HFFc6 (cell line): Measurements from ENCODE around the gene FRAT2. TPM values are rescaled to one million over a fixed set of nuclear protein-coding genes. Genes with fewer than 3 reads are reported as not detected.

Source experiments
- DNase-seq: peaks from one replicate; pipeline ENCODE4 v3.0.0-alpha.2; 2018
- H3K27ac Mint-ChIP-seq: 2 replicates; pipeline ENCODE4 v1.8.0; 2020; ENCODE audit warnings: mild to moderate bottlenecking, mixed read lengths
- H3K27me3 Mint-ChIP-seq: 2 replicates; pipeline ENCODE4 v1.8.0; 2021; ENCODE audit warnings: mild to moderate bottlenecking, moderate library complexity, mixed read lengths; ENCODE audit not compliant: insufficient read depth
- H3K36me3 Mint-ChIP-seq: 2 replicates; pipeline ENCODE4 v1.8.0; 2021; ENCODE audit warnings: low read depth, mixed read lengths
- H3K4me1 Mint-ChIP-seq: 2 replicates; pipeline ENCODE4 v1.8.0; 2020; ENCODE audit warnings: low read depth, mixed read lengths
- H3K4me3 Mint-ChIP-seq: 2 replicates; pipeline ENCODE4 v1.8.0; 2020; ENCODE audit warnings: mild to moderate bottlenecking, moderate library complexity, mixed read lengths
- H3K9me3 Mint-ChIP-seq: 2 replicates; pipeline ENCODE4 v1.8.0; 2020; ENCODE audit warnings: mild to moderate bottlenecking, mixed read lengths
- total RNA-seq, 6 experiments: library from RNA; stranded (reverse); fragmentation: NEBNext Ultra II Directional; extraction: Animal tissue kit (Norgen Biotek cat#: 25700); gene quantifications; 2 replicates in 1 of 6; 3 replicates in 5 of 6; pipeline ENCODE4 v1.2.3, GENCODE V29; 2021
- TF ChIP-seq, protein P1 (sequence below): fragments of 200-600 bp; sonication (generic); IDR thresholded peaks from 2 replicates; pipeline ENCODE4 v1.5.0; 2021; ENCODE audit warnings: antibody characterized with exemption, mild to moderate bottlenecking

FRAT2 gene
- total RNA-seq, 6 experiments from 2014 or later, result 2.2 to 2.9 (median 2.6) TPM

DNA sequence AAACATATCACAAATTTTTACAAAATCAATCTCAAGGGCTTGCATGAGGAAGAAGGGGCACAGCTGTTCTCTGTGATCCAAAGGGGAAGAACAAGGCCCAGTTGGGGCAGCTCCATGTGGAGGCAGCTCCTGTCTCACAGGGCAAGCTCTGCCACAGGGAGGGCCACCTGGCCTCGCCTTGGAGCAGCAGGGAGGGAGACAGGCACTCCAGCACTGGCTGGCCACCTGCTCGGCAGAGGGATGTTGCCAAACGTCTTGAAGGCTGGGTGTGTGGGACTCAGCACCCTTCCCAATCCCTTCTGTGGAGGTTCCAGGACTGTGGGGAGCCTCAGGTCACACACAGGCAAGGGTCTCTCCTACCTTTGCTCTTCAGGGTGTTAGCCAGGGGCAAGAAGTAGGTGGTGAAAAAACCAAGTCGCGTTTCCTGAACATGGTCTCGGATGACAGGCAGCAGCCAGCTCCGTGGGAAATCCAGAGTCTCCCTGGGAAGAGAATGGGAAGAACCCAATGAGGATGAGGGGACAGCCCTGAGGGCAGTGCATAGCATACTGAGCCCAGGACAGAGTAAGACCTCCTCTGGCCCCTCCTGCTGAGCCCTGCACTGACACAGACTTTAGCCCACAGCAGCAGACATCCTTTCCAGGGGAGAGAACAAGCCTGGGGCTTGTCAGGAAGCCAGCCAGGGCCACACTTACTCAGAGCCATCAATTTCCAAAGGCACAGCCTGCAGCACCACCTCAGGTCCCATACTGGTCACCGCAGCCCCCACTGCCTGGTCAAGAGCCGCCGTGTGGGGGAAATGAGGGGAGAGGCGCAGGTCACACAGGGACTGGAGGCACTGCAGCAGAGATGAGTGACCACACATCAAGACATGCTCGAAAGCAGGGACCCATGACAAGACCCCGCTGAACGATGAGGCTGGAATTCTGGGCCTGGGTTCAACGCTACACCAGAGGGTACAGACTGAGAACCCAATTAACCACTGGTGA is 44.7 kb upstream of the FRAT2 start:
- no peak overlapping the region for H3K27ac Mint-ChIP-seq
- H3K4me1 Mint-ChIP-seq, result no peaks in the 10 kb centered on the region
- H3K27me3 Mint-ChIP-seq, result no peaks in the 10 kb centered on the region; the same call in 1 of the 2 replicates
- no peak overlapping the region for H3K4me3 Mint-ChIP-seq
- DNase-seq, result no peak
- TF ChIP-seq, protein P1, sequence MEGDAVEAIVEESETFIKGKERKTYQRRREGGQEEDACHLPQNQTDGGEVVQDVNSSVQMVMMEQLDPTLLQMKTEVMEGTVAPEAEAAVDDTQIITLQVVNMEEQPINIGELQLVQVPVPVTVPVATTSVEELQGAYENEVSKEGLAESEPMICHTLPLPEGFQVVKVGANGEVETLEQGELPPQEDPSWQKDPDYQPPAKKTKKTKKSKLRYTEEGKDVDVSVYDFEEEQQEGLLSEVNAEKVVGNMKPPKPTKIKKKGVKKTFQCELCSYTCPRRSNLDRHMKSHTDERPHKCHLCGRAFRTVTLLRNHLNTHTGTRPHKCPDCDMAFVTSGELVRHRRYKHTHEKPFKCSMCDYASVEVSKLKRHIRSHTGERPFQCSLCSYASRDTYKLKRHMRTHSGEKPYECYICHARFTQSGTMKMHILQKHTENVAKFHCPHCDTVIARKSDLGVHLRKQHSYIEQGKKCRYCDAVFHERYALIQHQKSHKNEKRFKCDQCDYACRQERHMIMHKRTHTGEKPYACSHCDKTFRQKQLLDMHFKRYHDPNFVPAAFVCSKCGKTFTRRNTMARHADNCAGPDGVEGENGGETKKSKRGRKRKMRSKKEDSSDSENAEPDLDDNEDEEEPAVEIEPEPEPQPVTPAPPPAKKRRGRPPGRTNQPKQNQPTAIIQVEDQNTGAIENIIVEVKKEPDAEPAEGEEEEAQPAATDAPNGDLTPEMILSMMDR, result no peak
- H3K9me3 Mint-ChIP-seq, result no peaks in the 10 kb centered on the region
- no peaks in the 10 kb centered on the region; the same call in 1 of the 2 replicates for H3K36me3 Mint-ChIP-seq

- TF ChIP-seq, protein P1, result no peak
- Mint-ChIP-seq H3K4me3 (no peak overlapping the region), H3K27me3 (no peaks in the 10 kb centered on the region), H3K36me3 (peaks cover 6% of the 10 kb centered on the region; the same call in 1 of the 2 replicates), H3K4me1 (no peaks in the 10 kb centered on the region), H3K9me3 (no peaks in the 10 kb centered on the region), H3K27ac (no peak overlapping the region)
- no peak for DNase-seq
Observed at GRCh38 chr10:97376413-97376812, 41.9 kb upstream of the FRAT2 start.

DNA sequence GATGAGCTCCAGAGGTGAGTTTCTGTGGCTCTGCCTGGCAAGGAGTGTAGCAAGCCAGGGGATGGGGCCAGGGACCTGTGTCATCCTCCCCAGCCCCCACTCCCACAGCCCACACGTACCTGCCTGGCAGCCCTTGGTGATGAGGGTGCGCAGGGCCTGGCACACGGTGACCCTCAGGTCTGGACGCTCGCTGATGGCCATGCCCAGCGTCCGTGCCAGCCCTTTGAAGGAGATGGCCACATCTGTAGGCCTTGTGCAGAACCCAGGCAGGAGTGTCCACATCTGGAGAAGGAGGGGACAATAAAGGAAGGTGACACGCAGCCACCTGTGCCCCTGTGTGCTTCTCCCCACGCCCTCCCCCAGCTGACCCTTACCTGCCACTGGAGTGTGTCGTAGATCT is 38.9 kb upstream of the FRAT2 start:
- no peak for DNase-seq
- peaks cover 17% of the 10 kb centered on the region for H3K36me3 Mint-ChIP-seq
- no peaks in the 10 kb centered on the region for H3K9me3 Mint-ChIP-seq
- TF ChIP-seq, protein P1, result no peak
- H3K4me1 Mint-ChIP-seq, result no peaks in the 10 kb centered on the region
- H3K27ac Mint-ChIP-seq, result no peak overlapping the region
- no peaks in the 10 kb centered on the region; the same call in 1 of the 2 replicates for H3K27me3 Mint-ChIP-seq
- H3K4me3 Mint-ChIP-seq, result no peak overlapping the region

DNA sequence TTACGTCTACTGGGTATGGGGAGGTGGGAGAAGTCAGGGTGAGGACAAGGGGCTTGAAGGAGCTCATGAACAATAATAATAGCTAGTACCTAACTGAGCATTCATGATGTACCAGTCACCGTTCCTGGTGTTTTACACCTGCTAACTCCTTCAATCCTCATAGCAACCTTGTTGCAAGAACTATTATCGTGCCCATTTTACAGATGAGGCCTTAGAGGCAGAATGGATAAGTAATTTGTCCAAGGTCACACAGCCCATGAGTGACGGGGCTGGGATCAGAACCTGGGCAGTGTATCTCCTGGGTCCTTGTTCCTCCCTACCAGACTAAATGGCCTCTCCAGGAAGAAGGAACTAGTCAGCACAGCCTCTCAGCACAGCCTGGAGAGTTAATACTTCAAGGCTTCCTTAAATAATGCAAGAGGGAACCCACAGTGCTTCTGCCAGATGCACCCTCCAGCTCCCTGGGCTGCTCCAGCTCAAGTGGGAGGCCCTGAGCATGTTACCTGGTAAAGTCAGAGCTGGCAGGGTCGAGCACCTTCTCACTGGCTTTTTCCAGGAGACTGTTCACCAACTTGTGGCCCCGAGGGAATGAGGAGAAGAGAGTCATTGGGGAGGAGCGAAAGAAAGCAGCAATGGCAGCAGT is 37.8 kb upstream of the FRAT2 start:
- no peaks in the 10 kb centered on the region for H3K9me3 Mint-ChIP-seq
- H3K36me3 Mint-ChIP-seq, result peaks cover 17% of the 10 kb centered on the region
- TF ChIP-seq, protein P1, result no peak
- DNase-seq, result no peak
- H3K4me1 Mint-ChIP-seq, result no peaks in the 10 kb centered on the region
- H3K4me3 Mint-ChIP-seq, result no peak overlapping the region
- H3K27me3 Mint-ChIP-seq, result no peaks in the 10 kb centered on the region; the same call in 1 of the 2 replicates
- no peak overlapping the region for H3K27ac Mint-ChIP-seq

DNA sequence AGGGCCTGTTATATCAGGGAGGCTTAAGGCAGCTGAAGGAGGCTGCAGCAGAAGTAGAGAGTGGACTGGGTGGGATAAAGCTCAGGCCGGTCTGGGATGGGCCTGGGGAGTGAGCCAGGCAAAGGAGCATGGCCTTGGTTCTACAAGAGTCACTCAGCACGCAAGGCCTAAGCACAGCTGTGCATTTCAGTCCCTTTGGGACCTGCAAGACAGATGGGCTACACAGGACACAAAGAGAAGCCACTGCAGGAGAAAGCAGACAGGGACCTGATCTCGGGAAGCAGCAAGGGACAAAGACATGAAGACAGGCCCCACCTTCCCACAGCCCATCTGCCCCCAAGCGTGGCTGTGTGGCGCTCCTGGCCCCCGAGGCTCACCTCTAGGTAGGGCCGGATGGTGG is 37.2 kb upstream of the FRAT2 start:
- DNase-seq, result no peak

More for the DNA sequence above, 37.2 kb upstream of the FRAT2 start:
- no peak overlapping the region for H3K4me3 Mint-ChIP-seq
- no peak overlapping the region for H3K27ac Mint-ChIP-seq
- no peaks in the 10 kb centered on the region for H3K4me1 Mint-ChIP-seq
- H3K9me3 Mint-ChIP-seq, result no peaks in the 10 kb centered on the region
- H3K36me3 Mint-ChIP-seq, result peaks cover 17% of the 10 kb centered on the region
- TF ChIP-seq, protein P1, result no peak
- no peaks in the 10 kb centered on the region; the same call in 1 of the 2 replicates for H3K27me3 Mint-ChIP-seq
